ENCODE results near the gene C9orf40.

C9orf40 gene, protein sequence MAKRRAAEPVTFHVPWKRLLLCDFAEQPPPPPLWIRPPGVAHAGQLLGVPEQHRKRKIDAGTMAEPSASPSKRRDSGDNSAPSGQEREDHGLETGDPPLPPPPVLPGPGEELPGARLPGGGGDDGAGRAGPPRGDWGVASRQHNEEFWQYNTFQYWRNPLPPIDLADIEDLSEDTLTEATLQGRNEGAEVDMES

DNA sequence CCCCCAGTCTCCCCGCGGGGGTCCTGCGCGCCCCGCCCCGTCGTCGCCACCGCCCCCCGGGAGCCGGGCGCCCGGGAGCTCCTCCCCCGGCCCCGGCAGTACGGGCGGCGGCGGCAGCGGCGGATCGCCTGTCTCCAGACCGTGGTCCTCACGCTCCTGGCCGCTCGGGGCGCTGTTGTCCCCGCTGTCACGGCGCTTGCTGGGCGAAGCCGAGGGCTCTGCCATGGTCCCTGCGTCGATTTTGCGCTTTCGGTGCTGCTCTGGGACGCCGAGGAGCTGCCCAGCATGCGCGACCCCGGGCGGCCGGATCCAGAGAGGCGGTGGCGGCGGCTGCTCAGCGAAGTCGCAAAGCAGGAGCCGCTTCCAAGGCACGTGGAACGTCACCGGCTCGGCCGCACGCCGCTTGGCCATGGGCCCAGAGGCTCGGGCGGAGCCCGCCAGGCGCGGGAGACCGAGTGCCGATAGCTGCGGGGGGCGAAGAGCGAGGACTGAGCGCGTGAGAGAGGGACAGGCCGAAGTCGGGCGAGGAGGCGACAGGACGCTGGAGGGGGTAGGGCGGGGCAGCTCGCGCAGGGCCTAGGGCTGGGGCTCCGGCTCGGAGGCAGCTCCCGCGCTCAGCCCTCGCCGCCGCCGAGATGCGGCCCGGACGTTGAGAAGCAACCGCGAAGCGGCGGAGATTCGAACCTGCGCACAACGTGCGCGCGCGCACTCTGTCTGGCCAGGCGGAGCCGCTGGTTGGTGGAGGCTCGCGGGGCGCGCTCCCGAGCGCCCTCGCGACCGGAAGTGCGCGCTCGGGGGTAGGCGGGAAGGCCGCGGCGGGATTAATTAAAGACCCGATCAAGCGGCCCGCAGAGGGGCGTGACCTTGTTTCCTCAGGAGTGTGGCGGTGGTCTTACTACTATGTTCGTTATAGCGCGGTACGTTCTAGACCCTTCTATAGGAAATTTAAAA, at the start of gene C9orf40:
TSS of gene C9orf40 (minus strand) at position 712 of the 951 bp plus-strand sequence. CDS start at position 411, 301 bp downstream.
- DNase-seq = peak; percentile 72 to 80

DNA sequence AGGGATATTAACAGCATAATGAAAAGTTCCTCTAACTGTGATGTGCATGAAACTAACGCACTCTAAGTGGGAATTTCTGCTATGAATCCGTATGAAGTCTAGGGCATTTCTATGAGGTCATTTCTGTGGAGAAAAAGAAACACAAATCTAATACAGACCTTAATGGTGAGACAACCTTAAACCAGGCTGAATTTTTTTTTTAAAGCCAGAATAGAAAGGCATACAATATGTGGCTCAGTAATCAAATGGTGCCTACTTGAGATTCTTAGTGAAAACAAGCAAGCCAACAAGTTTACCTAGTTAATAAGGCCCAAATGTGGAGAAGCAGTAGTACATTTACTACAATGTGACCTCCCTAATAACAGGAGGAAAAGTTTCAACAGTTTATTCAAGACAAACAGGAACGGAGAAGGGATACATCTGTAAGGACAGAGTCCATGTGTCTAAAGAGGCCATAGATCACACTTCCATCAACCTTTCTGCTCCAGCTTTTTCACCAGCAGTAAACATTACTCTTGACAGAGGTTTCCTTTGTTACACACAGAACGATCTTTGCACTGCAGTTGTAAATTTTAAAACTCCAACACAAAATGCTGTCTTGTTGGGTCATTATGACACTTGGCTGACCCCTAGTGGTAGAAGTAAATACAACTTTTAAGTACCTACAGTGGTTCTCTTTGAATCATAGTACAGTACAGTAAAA, 49.2 kb upstream of the C9orf40 start:
- DNase-seq = peak; percentile 22 to 75

DNA sequence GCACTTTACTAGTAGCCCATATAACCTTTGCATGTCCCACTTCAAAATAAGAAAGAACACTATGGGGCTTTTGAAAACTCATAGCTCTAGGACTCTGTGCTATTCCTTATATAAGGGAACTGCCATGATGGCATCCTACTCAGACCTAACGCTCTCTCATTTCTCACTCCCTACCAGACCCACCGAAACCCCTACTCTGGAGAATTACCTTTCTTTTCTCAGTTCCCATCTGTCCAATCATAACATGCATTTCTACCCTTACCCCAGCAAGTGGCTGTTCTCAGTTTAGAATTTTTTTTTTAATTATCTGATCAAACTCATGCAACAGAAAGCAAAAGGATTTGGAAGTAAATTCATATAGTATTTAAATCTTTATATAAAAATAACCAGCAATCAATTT, 48.1 kb upstream of the C9orf40 start:
- no peak for DNase-seq

DNA sequence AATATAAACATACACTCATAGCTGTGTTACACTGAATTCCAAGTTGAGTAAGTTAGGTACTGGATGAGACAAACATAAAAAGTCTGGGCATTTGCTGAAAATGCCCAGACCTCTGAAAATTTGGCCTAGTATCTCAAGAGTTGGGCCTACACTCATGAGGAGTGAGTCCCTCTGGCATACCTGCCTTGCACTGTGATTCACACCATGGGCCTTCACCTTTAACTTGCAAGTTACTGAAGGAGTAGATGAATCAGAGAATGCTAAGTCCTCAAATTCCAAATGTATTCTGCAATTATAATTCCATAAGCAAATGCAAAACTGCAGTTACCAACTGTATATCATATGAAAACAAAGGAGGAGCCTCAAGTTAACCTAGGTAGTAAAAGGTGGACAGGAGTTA, 32.3 kb upstream of the C9orf40 start:
- no peak for DNase-seq

DNA sequence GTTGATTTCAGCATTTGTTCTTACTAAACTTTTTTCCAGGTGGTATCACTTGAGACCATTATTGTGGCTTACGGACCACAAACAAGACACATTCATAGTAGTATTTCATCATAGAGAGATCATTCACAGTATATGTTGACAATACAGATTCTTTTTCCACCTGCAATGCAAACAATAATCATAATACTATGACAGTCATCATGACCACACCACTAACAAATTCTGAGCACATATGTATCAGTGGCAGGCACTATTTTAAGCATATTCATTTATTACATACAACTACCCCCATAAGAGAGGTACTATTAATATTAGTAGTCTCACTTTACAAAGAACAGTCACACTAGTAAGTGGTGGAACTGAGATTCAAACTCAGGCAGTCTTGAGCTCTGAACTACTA, 31.0 kb upstream of the C9orf40 start:
- no peak for DNase-seq

DNA sequence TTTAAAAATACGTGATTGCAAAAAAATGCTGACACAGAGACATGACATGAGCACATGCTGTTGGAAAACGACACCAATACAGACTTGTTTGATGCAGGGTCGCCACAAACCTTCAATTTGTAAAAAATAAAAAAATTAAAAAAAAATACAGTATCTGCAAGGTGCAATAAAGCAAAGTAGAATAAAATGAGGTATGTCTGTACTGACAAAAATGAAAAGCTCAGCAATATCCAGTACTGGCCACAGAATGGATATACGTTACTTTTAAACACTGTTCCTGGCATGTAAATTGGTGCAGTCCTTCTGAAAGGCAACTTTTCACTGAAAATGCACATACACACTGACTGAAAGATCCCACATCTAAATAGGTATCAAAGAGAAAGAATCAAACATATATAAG, 27.1 kb upstream of the C9orf40 start:
- DNase-seq = no peak

DNA sequence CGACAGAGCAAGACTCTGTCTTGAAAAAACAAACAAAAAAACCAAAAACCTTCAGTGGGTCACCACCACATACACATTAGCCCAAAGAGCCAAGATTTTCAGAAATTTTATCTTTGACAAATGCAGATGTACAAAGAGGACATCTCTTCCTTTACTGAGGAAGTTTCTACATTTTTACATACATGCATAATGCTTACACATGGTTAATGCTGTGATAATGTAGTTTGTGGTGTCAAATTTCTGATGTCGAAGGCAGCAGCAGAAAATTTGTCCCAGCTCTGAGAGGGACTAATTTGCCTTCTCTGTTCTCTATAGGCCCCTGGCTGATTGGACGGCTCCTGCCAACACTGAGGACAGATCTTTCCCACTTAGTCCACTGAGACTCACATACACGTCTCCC, 24.6 kb upstream of the C9orf40 start:
- no peak for DNase-seq

DNA sequence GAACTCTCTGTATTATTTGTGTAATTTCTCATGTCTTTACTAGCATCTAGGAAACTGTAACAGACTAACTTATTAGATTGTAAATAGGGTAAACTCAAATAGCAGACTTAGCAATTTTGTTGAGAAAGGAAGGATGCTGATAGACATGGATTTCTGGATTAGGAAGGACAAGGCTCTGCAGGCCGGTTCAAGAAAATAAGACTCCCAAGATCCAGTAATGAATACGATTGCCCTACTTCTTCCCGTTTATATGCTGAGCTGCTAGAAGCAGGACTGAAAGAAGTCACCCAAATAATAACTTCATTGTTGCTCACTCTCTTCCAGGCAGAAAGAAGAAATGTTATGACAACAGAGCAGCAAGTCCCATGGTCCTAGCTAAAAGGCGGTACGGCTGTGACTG, 22.8 kb upstream of the C9orf40 start:
- no peak for DNase-seq

DNA sequence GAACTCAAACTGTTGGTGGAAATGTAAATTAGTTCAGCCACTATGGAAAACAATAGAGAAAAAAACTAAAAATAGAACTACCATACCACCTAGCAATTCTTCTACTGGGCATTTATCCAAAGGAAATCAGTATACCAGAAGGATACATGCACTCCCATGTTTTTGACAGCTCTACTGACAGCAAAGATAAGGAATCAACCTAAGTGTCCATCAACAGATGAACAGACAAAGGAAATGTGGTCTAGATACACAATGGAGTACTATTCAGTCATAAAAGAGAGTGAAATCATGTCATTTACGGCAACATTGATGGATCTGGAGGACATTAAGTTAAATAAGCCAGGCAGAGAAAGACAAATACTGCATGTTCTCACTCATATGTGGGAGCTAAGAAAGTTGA, 21.8 kb upstream of the C9orf40 start:
- DNase-seq = no peak

DNA sequence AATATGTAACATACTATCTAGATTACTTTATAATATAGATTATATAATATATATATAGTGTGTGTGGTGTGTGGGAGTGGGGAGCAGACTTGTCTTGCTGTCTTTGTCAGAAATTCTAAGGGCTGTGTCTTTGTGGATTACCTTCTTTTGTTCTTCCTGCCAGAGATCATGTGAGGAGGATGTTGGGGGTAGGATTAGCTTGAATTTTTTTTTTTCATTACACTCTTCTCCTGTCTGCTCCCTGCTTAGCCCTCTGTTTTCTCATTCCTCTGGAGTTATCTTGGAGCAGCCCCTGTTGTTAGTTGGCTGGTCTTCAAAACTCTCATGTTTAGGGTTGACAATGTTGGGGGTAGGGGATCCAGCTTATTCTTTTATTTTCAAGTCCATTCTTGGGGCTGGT, 21.0 kb upstream of the C9orf40 start:
- DNase-seq = no peak

DNA sequence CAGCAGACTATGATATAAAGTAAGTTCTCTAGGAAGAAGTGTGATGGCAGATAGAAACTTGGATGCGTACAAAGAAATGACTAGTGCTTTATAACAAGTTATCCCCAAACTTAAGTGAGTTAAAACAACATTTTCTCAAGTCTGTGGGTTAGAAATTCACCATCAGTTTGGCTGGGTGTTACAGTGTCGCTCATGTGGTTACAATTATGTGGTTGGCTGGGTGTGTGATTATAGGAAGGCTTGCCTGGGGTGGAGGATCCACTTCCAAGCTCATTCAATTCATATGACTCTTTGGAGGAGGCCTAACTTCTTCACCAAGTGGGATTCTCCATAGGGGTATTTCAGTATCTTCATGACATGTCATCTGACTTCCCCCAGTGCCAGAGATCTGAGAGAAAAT, 10.3 kb upstream of the C9orf40 start:
- DNase-seq = no peak

DNA sequence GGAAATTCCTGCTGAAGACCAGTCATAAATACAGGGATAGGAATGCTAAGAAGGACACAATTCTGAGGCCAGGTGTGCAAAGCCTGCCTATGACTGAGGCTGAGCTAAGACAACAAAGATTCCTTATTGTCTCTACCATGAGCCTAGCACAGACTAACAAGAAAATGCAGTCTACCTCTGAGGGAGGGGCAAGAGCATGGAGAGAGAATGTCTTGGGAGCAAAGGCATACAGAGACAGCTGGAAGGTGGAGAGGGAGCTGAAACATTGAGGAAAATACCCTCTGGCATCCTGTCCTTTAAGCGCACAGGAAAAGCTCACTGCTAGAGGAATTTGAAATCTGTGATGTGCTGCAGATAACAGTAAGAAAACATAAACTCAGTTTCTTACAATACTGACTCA, 8.8 kb upstream of the C9orf40 start:
- DNase-seq = no peak

DNA sequence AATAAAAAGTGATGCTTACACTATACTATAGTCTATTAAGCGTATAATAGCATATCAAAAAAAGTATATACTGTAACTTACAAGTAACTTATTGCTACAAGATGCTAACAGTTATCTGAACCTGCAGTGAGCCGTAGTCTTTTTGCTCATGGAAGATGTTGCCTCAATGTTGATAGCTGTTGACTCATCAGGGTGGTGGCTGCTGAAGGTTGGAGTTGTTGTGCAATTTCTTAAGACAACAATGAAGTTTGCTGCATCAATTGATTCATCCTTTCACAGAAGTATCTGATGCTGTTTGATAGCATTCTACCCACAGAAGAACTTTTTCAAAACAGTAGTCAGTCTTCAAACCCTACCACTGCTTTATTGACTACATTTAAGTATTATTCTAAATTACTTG, 7.8 kb upstream of the C9orf40 start:
- DNase-seq = peak in 1 of 2 experiments; percentile 40

DNA sequence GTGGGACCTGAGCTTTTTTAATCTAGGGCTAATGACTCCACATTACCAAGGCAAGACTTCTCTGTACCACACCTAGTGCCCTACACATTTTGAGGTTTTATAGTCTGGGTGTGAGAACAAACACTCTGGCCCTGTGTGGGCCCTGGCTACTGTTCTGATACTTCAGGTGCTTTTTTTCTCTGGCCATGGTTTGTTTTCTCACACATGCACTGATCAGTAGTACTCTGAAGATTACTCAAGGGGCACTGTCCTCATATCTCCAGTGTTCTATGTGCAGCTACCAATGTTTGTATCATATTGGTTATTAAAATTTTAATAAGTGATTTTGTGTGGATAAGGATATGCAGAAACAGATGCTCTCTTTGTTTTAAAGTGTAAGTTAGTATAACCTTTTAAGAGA, 5.9 kb upstream of the C9orf40 start:
- no peak for DNase-seq

DNA sequence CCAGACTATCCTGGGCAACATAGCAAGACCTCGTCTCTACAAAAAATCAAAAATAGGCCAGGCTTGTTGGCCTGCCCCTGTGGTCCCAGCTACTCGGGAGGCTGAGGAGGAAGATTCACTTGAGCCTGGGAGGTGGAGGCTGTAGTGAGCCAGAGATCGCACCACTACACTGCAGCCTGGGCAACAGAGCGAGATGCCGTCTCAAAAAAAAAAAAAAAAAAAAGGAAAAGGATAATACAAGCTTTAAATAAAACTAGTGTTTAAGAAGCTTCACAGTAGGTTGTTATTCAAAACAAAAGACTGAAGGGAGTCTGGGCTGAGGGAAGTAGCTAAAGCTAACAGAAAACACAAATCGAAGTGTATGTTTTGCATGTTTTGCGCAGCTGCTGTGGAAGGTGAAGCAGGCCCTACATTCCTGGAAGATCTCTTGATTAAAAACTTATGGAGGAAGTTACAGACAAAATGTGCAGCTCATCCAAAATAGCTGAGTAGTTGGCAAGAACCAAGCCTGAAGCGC, 581 bp upstream of the C9orf40 start:
- DNase-seq = no peak

DNA sequence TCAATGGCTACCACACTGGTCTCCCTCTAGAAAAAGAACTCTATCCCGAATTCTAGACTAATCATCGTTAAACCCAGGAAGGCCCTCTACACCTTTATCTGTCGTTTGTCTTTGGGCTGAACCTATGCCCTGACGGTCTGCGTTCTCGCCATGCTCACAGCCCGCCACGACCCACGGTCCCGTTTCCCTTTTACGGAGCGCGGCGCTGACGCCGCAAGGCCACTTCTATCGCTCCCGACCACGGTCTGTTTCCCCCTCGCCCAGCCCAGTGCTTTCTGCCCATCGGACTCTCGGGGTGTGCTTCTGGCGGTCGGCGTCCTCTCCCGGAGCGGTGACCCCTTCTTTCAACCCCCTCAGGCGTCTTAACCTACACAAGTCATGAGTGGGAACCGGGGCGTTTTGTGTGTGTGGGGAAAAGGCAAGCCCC, 974 bp downstream of the C9orf40 start:
- DNase-seq = peak in 1 of 2 experiments; percentile 43

DNA sequence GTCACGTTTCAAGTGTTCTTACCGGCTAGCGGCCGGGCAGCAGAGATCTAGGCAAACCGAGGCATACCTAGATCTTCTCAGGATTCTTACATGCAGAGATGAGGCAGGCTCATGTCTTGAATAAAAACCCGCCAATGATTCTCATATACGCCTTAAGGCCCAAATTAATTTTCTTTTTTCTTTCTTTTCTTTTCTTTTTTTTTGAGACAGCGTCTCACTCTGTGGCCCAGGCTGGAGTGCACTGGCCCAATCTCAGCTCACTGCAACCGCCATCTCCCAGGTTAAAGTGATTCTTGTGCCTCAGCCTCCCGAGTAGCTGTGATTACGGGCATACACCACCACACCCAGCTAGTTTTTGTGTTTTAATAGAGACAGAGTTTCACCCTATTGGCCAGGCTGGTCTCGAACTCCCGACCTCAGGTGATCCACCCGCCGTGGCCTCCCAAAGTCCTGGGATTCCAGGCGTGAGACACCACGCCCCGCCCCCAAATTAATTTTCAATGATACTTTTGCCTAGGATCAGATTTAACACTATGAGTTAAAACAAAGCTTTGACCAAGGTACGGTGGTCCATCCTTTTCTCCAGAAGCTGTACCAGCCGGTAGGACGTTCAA, 1.5 kb downstream of the C9orf40 start:
- DNase-seq = no peak

DNA sequence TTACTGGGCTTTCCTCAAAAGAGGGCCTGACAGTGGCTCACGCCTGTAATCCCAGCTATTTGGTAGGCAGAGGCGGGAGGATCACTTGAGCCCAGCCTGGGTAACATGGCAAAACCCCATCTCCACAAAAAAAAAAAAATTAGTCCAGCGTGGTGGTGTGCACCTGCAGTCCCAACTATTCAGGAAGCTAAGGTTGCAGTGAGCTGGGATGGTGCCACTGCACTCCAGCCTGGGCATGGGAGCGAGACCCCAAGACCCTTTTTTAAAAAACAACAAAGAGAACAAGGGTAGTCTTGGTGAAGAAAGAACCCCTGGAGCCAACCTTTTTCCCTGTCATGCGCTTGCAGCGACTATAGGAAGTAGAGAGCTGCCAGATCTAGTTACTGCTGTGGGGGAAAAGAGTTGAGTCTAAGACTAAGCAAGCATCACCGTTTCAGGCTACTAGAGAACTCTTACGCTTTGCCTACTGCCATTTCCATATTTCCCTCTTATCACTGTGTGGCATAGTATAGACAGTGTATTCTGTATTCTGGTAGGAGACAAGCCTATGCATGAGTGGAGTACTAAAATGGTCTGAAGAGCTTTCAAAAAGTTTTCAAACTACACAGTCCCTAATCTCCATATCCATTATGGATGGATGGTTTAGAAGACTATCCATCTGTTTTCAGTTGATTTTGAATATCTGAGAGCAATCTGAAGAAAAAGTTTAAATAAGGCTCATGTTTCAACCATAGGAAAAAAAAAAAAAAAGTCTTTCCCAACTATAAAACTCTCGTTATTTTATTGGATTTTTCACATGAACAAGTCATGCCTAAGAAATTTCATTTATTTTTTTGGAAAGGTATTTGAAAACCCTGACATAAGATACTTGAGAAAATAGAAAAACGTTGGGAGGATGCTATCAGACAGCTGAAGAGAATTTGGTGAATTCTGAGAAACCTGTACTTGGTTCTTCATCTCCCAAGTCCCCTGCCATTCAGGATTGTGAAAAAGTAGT, 2.6 kb downstream of the C9orf40 start:
- no peak for DNase-seq

DNA sequence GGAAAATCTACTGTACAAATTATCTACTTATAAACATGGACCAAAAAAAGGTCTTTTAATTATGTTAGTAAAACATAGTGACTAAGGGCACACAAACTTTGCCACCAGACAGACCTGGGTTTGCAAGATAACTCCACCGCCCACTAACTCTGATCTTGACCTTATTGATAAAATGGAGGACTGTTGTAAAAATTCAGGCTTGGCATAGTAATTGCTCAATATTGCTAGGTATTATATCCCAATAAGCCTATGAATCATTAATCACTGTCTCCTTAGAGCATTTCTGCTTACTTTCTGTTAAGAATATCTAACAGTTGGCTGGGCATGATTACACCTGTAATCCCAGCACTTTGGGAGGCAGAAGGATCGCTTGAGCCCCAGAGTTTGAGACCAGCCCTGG, 3.8 kb downstream of the C9orf40 start:
- DNase-seq = no peak

DNA sequence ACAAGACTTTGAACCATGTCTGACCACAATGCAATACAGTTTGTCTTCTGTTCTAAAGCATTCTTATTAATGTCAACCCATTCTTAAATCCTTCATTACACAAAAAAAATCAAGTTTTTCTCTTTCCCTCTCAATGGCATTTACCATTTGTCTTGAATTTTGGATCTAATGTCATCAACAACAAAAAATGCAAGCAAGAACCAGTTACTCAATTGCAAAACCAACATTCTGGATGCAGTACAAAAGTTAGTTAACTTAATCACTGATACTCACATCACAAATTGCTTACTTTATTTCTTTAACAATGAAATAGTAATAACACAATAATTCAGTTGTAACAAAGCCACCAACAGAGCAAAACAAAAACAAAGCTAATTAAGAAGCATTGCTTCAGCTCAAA, 6.0 kb downstream of the C9orf40 start:
- DNase-seq = no peak

DNA sequence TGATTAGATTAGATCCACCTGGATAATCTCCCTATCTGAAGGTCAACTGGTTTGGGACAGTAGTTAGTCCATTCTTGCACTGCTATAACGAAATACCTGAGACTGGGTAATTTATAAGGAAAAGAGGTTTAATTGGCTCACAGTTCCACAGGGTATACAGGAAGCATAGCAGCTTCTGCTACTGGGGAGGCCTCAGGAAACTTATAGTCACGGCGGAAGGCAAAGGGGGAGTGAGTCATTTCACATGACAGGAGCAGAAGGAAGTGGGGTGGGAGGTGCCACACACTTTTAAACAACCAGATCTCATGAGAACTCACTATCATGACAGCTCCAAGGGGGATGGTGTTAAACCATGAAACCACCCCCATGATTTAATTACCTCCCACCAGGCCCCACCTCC, 9.9 kb downstream of the C9orf40 start:
- no peak for DNase-seq

DNA sequence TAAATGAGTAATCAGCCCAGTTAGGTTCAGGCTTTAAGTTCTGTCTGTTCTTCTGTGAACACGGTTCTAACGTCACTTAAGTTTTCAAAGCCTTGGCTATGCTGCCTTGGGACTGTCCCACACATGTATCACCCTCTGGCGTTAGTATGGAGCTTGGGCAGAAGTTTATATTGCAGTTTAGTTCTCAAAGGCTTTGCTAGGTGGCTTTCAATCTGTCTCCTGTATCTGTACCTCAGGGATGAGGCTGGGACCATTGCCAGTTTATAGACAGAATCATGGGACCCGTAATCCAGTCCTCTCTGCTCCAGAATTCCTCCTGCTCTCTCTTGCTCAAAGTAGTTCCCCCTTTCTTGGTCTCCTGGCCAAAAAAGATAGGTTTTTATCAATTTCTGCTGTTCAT, 12.1 kb downstream of the C9orf40 start:
- DNase-seq = no peak
